H1 (cell line): Measurements from ENCODE around the gene TM9SF1. TPM values are rescaled to one million over a fixed set of nuclear protein-coding genes. Genes with fewer than 3 reads are reported as not detected.
A peak's percentile ranks its signal among the peaks of the same experiment; 100 is the strongest.

Experiments used
- CTCF ChIA-PET: fragments of 300-600 bp; sonication (Branson Sonifier 250); formaldehyde crosslinking; loops from one replicate; lab custom pipeline; 2021; ENCODE audit not compliant: partially characterized antibody; lab: Charles Lee
- POLR2A ChIA-PET: fragments of 300-600 bp; sonication (Branson Sonifier 250); formaldehyde crosslinking; loops from one replicate; lab custom pipeline; 2021; ENCODE audit warnings: inconsistent platforms; ENCODE audit not compliant: partially characterized antibody; lab: Charles Lee
- DNase-seq, 2 experiments: peaks; one replicate each; pipeline versions ENCODE4 v3.0.0 to v3.0.0-alpha.2; 2010 to 2022; ENCODE audit warnings: low spot score in 2 of 2, low read depth in 1 of 2, mixed read lengths in 1 of 2
- FAIRE-seq: peaks from 2 replicates; lab custom pipeline; 2011; peaks lifted over from hg19 to GRCh38; lab: Jason Lieb, UNC
- H2AFZ ChIP-seq: 2 replicates; pipeline ENCODE4 v1.8.1; 2012; ENCODE audit warnings: low read length, inconsistent platforms
- H2AK5ac ChIP-seq: 2 replicates; pipeline ENCODE4 v1.6.1; 2013; ENCODE audit warnings: low read depth, low read length
- H2BK120ac ChIP-seq: replicated peaks from 2 replicates; pipeline ENCODE3; 2013; ENCODE audit warnings: low read depth, low read length, inconsistent platforms
- H2BK12ac ChIP-seq: 2 replicates; pipeline ENCODE4 v1.6.1; 2013; ENCODE audit warnings: low read depth, low read length
- H2BK15ac ChIP-seq: 2 replicates; pipeline ENCODE4 v1.6.1; 2013; ENCODE audit warnings: low read length
- H2BK20ac ChIP-seq: 2 replicates; pipeline ENCODE4 v1.6.1; 2013; ENCODE audit warnings: low read length
- H2BK5ac ChIP-seq: 2 replicates; pipeline ENCODE4 v1.6.1; 2013; ENCODE audit warnings: low read depth, low read length
- H3K14ac ChIP-seq: 2 replicates; pipeline ENCODE4 v1.6.1; 2013; ENCODE audit warnings: inconsistent platforms; ENCODE audit not compliant: insufficient read length
- H3K18ac ChIP-seq: 2 replicates; pipeline ENCODE4 v1.6.1; 2013; ENCODE audit warnings: low read length; ENCODE audit errors: extremely low read depth
- H3K23ac ChIP-seq: 2 replicates; pipeline ENCODE4 v1.6.1; 2013; ENCODE audit warnings: inconsistent platforms; ENCODE audit not compliant: insufficient read length
- H3K23me2 ChIP-seq: 2 replicates; pipeline ENCODE4 v1.6.1; 2013; ENCODE audit warnings: low read depth, low read length
- H3K27ac ChIP-seq: 2 replicates; pipeline ENCODE4 v1.6.1; 2011; ENCODE audit warnings: low read depth, low read length, inconsistent platforms
- H3K27me3 ChIP-seq, 4 experiments: replicated peaks in 1 of 4; 1 replicate in 1 of 4; 2 replicates in 3 of 4; pipeline versions ENCODE4 v1.6.1 to v1.8.1; 2011 to 2013; ENCODE audit warnings: low read length in 3 of 4, mild to moderate bottlenecking in 3 of 4, inconsistent platforms in 2 of 4, mixed read lengths in 2 of 4, moderate library complexity in 1 of 4; ENCODE audit not compliant: control insufficient read depth in 3 of 4, insufficient read depth in 3 of 4; ENCODE audit errors: extremely low read depth in 1 of 4
- H3K36me3 ChIP-seq, 4 experiments: 2 replicates each; pipeline versions ENCODE4 v1.6.1 to v1.8.1; 2011 to 2013; ENCODE audit warnings: mild to moderate bottlenecking in 4 of 4, low read length in 3 of 4, moderate library complexity in 2 of 4, control low read depth in 1 of 4, inconsistent platforms in 1 of 4; ENCODE audit not compliant: insufficient read depth in 4 of 4, control insufficient read depth in 2 of 4
- H3K4ac ChIP-seq: replicated peaks from 2 replicates; pipeline ENCODE3; 2013; ENCODE audit warnings: low read length, low read depth, mixed read lengths, inconsistent platforms; ENCODE audit not compliant: insufficient read length
- H3K4me1 ChIP-seq, 4 experiments: replicated peaks in 1 of 4; 1 replicate in 1 of 4; 2 replicates in 3 of 4; pipeline versions ENCODE4 v1.6.1 to v1.8.1; 2011 to 2013; ENCODE audit warnings: low read length in 3 of 4, inconsistent platforms in 2 of 4, mixed read lengths in 1 of 4; ENCODE audit not compliant: insufficient read depth in 4 of 4, control insufficient read depth in 3 of 4
- H3K4me2 ChIP-seq, 2 experiments: 2 replicates each; pipeline versions ENCODE4 v1.6.1 to v1.8.1; 2011 to 2013; ENCODE audit warnings: low read depth in 2 of 2, low read length in 2 of 2, control low read depth in 1 of 2, inconsistent platforms in 1 of 2, mild to moderate bottlenecking in 1 of 2; ENCODE audit not compliant: insufficient read depth in 1 of 2
- H3K4me3 ChIP-seq, 4 experiments: fragments of 200-600, 300-600 bp in 1 of 4; sonication (generic), shearing (Covaris generic), sonication (Bioruptor Twin) in 1 of 4; 2 replicates each; pipeline versions ENCODE4 v1.5.1 to v1.8.1; 2011 to 2016; ENCODE audit warnings: low read length in 4 of 4, low read depth in 3 of 4, control low read depth in 2 of 4, inconsistent platforms in 2 of 4, mild to moderate bottlenecking in 2 of 4, mixed read lengths in 1 of 4, moderate library complexity in 1 of 4; ENCODE audit not compliant: insufficient read depth in 2 of 4; ENCODE audit errors: extremely low read depth in 1 of 4
- H3K56ac ChIP-seq: replicated peaks from 2 replicates; pipeline ENCODE3; 2013; ENCODE audit warnings: low read depth, mild to moderate bottlenecking, mixed read lengths, low read length, inconsistent platforms; ENCODE audit not compliant: insufficient read length
- H3K79me1 ChIP-seq: 2 replicates; pipeline ENCODE4 v1.6.1; 2013; ENCODE audit warnings: low read depth, low read length, control low read depth
- H3K79me2 ChIP-seq, 2 experiments: 2 replicates each; pipeline versions ENCODE4 v1.6.1 to v1.8.1; 2012 to 2013; ENCODE audit warnings: low read length in 2 of 2, mild to moderate bottlenecking in 2 of 2, inconsistent platforms in 1 of 2; ENCODE audit not compliant: insufficient read depth in 2 of 2, control insufficient read depth in 1 of 2
- H3K9ac ChIP-seq, 4 experiments: replicated peaks in 1 of 4; 1 replicate in 1 of 4; 2 replicates in 3 of 4; pipeline versions ENCODE4 v1.6.1 to v1.8.1; 2011 to 2013; ENCODE audit warnings: low read depth in 3 of 4, low read length in 3 of 4, control low read depth in 2 of 4, mild to moderate bottlenecking in 2 of 4, moderate library complexity in 2 of 4, inconsistent platforms in 1 of 4; ENCODE audit errors: extremely low read depth in 1 of 4
- H3K9me3 ChIP-seq, 2 experiments: 2 replicates each; pipeline versions ENCODE4 v1.6.1 to v1.8.1; 2012 to 2013; ENCODE audit warnings: mild to moderate bottlenecking in 2 of 2, moderate library complexity in 2 of 2, control low read depth in 1 of 2, inconsistent platforms in 1 of 2, low read depth in 1 of 2, low read length in 1 of 2, mixed read lengths in 1 of 2; ENCODE audit not compliant: insufficient read depth in 2 of 2
- H4K20me1 ChIP-seq, 2 experiments: replicated peaks in 1 of 2; 2 replicates each; pipeline versions ENCODE3 to v1.8.1; 2011 to 2013; ENCODE audit warnings: inconsistent platforms in 2 of 2, low read length in 2 of 2, mild to moderate bottlenecking in 1 of 2; ENCODE audit not compliant: insufficient read depth in 2 of 2, control insufficient read depth in 1 of 2
- H4K5ac ChIP-seq: 2 replicates; pipeline ENCODE4 v1.6.1; 2013; ENCODE audit warnings: low read length, low read depth, mixed read lengths, inconsistent platforms; ENCODE audit not compliant: insufficient read length
- H4K8ac ChIP-seq: 2 replicates; pipeline ENCODE4 v1.8.0; 2013; ENCODE audit warnings: mild to moderate bottlenecking, moderate library complexity, low read length, inconsistent platforms; ENCODE audit not compliant: insufficient read depth; ENCODE audit errors: extremely low read depth
- H4K91ac ChIP-seq: replicated peaks from 2 replicates; pipeline ENCODE3; 2013; ENCODE audit warnings: low read length, mixed read lengths, inconsistent platforms; ENCODE audit not compliant: insufficient read length
- BACH1 ChIP-seq: IDR thresholded peaks from 2 replicates; pipeline ENCODE4 v1.6.1; 2012; ENCODE audit warnings: low read length, improper control_type of control experiment
- CTBP2 ChIP-seq: IDR thresholded peaks from 2 replicates; pipeline ENCODE4 v1.7.0; 2011; ENCODE audit warnings: borderline replicate concordance, mild to moderate bottlenecking, moderate library complexity, mixed read lengths, low read length; ENCODE audit not compliant: insufficient read depth, insufficient read length
- EGR1 ChIP-seq: IDR thresholded peaks from 2 replicates; pipeline ENCODE4 v1.6.1; 2011; ENCODE audit warnings: low read depth, low read length, borderline replicate concordance
- KDM1A ChIP-seq: fragments of 200-600, 300-600 bp; sonication (generic); IDR thresholded peaks from 2 replicates; pipeline ENCODE4 v1.7.1; 2016; ENCODE audit warnings: mild to moderate bottlenecking, low read length, borderline replicate concordance
- SP4 ChIP-seq: IDR thresholded peaks from 2 replicates; pipeline ENCODE4 v1.6.1; 2012; ENCODE audit warnings: low read length, inconsistent platforms
- WGBS, 2 experiments: shearing (Covaris generic) in 1 of 2; methylation state at CpG; one replicate each; pipeline versions ENCODE4 v1.1.6 to v1.1.7; 2013 to 2015; ENCODE audit warnings: low lambda C conversion rate in 2 of 2, mixed read lengths in 2 of 2, inconsistent platforms in 1 of 2, low coverage in 1 of 2, missing lambda C conversion rate in 1 of 2; ENCODE audit not compliant: insufficient replicate concordance in 2 of 2, insufficient coverage in 1 of 2, insufficient read length in 1 of 2; ENCODE audit errors: extremely low coverage in 1 of 2, missing lambda C conversion rate in 1 of 2; 5-methylcytosine and 5-hydroxymethylcytosine counted together
- polyA plus RNA-seq, 7 experiments: library from polyadenylated mRNA; depleted of rRNA in 3 of 7; stranded (reverse) in 5 of 7; unstranded in 2 of 7; fragments of >200 nt in 5 of 7; fragments of 200-250 nt in 2 of 7; gene quantifications; 1 replicate in 5 of 7; 2 replicates in 1 of 7; 4 replicates in 1 of 7; pipeline versions ENCODE4 v1.2.1 to v1.2.3, GENCODE V29; 2011 to 2013; ENCODE audit warnings: missing spikeins in 2 of 7, mixed read lengths in 2 of 7
- total RNA-seq: library from RNA; stranded (reverse); fragmentation: NEBNext Ultra II Directional; extraction: Animal tissue kit (Norgen Biotek cat#: 25700); gene quantifications from 2 replicates; pipeline ENCODE4 v1.2.1, GENCODE V29; 2021

The TM9SF1 gene
- total and polyA plus RNA-seq, 2 of the 8 experiments (the other 6 are each of a cell fraction or from before 2014, with no cell fraction given): 22.2 to 29.2 TPM

GRCh38 chr14:24213866-24214662 is 18.8 kb upstream of the TM9SF1 start:
- H2BK12ac ChIP-seq: no peak overlapping the region
- H4K20me1 ChIP-seq: no peaks in the 10 kb centered on the region
- TF ChIP-seq SP4: 0 out of 2 replicates have a peak, but pooled peaks have one; percentile 25
- TF ChIP-seq BACH1: no peak
- no peak for TF ChIP-seq KDM1A
- no peak for TF ChIP-seq EGR1
- no peak for TF ChIP-seq CTBP2
- H3K79me1 ChIP-seq: no peaks in the 10 kb centered on the region
- 94% methylated on average over 7 of the region's 7 CpGs; no CpG with 5 or more reads in 1 of the 2 experiments for WGBS, 2 experiments
- H3K36me3 ChIP-seq: peaks cover 11 to 25% (median 20%) of the 10 kb centered on the region in 4 experiments; a peak in 7 of 8 replicates
- DNase-seq (no peak), FAIRE-seq (no peak)
- H3K9ac ChIP-seq: peak overlapping the region in 3 of 4 experiments; percentile 35 to 96 (median 69); a peak in 6 of 7 replicates
- no peak overlapping the region for H3K18ac ChIP-seq
- no peak overlapping the region for H2BK120ac ChIP-seq
- no peaks in the 10 kb centered on the region for H3K27me3 ChIP-seq
- H4K8ac ChIP-seq: no peak overlapping the region
- H3K56ac ChIP-seq: no peak overlapping the region
- 0 out of 2 replicates have a peak overlapping the region, but pooled peaks have one; percentile 5 for H2AK5ac ChIP-seq
- no peak overlapping the region; the same call in 1 of the 2 replicates for H2BK15ac ChIP-seq
- H2AFZ ChIP-seq: no peak overlapping the region
- H3K4me3 ChIP-seq: peak overlapping the region; percentile 68 to 97 (median 92); a peak in 6 of 8 replicates
- H3K23me2 ChIP-seq: peaks cover 8% of the 10 kb centered on the region
- H3K4me2 ChIP-seq: peak overlapping the region; percentile 80 to 90
- H4K91ac ChIP-seq: no peak overlapping the region
- CTCF ChIA-PET: interaction anchor here (1.0 to 2.1 kb wide), 11 partner anchors 10 to 118 kb away, joined by 3 to 9 read pairs (median 4); partner anchors contain the start of genes IRF9 and PSME2
- no peak overlapping the region for H2BK20ac ChIP-seq
- no peaks in the 10 kb centered on the region for H3K9me3 ChIP-seq
- POLR2A ChIA-PET: interaction anchor here (0.9 to 11.1 kb wide), 31 partner anchors 8 to 216 kb away, joined by 3 to 119 read pairs (median 5); partner anchors contain the start of genes DHRS1, EMC9, GMPR2 and IPO4
- H3K27ac ChIP-seq: peak overlapping the region; percentile 76
- H2BK5ac ChIP-seq: peak overlapping the region; percentile 41; the same call in 1 of the 2 replicates
- peaks cover 0 to 5% (median 2%) of the 10 kb centered on the region in 4 experiments; a peak in 1 of 7 replicates for H3K4me1 ChIP-seq
- no peak overlapping the region for H3K14ac ChIP-seq
- H4K5ac ChIP-seq: no peak overlapping the region
- peak overlapping the region; percentile 11 for H3K4ac ChIP-seq
- H3K79me2 ChIP-seq: peaks cover 0 to 3% of the 10 kb centered on the region in 2 experiments; a peak in 1 of 4 replicates
- no peak overlapping the region for H3K23ac ChIP-seq
